WTC11 (cell line): ENCODE data around the gene RYR2. TPM values are rescaled to one million over a fixed set of nuclear protein-coding genes. Genes with fewer than 3 reads are reported as not detected.

Experiments used
- ATAC-seq: fragments of 200-7000 bp; cut with Tn5 transposase; 2 replicates; pipeline ENCODE4 v1.10.0; 2021; ENCODE audit warnings: mild to moderate bottlenecking, moderate library complexity
- CTCF ChIA-PET: fragments of 300-600 bp; sonication (Branson Sonifier 250); formaldehyde crosslinking; loops from one replicate; lab custom pipeline; 2021; ENCODE audit warnings: antibody characterized with exemption; lab: Charles Lee
- POLR2A ChIA-PET: fragments of 350-600 bp; sonication (Branson Sonifier 250); formaldehyde crosslinking; loops from one replicate; lab custom pipeline; 2021; ENCODE audit warnings: antibody characterized with exemption; lab: Charles Lee
- DNase-seq: peaks from one replicate; pipeline ENCODE4 v3.0.0; 2021; ENCODE audit warnings: low spot score
- H3K27ac Mint-ChIP-seq: 2 replicates; pipeline ENCODE4 v1.8.0; 2021; ENCODE audit warnings: mixed read lengths
- H3K27me3 Mint-ChIP-seq: 2 replicates; pipeline ENCODE4 v1.8.0; 2021; ENCODE audit warnings: low read depth, mild to moderate bottlenecking, moderate library complexity, mixed read lengths
- H3K36me3 Mint-ChIP-seq: 2 replicates; pipeline ENCODE4 v1.8.0; 2021; ENCODE audit warnings: mixed read lengths
- H3K4me1 Mint-ChIP-seq: 2 replicates; pipeline ENCODE4 v1.8.0; 2022; ENCODE audit warnings: mixed read lengths
- H3K4me3 Mint-ChIP-seq: 2 replicates; pipeline ENCODE4 v1.8.0; 2021; ENCODE audit warnings: mild to moderate bottlenecking, moderate library complexity, mixed read lengths
- H3K9me3 Mint-ChIP-seq: 2 replicates; pipeline ENCODE4 v1.8.0; 2021; ENCODE audit warnings: mixed read lengths
- CREB1 ChIP-seq: sonication (generic); formaldehyde crosslinking; IDR thresholded peaks from 2 replicates; pipeline ENCODE4 v1.8.0; 2023; ENCODE audit warnings: mild to moderate bottlenecking, missing genetic modification reagents
- CREM ChIP-seq: sonication (generic); formaldehyde crosslinking; IDR thresholded peaks from 2 replicates; pipeline ENCODE4 v1.8.1; 2022; ENCODE audit warnings: mild to moderate bottlenecking, missing genetic modification reagents, moderate library complexity
- FOXJ3 ChIP-seq: sonication (generic); formaldehyde crosslinking; IDR thresholded peaks from 2 replicates; pipeline ENCODE4 v1.9.0; 2021; ENCODE audit warnings: missing genetic modification reagents, mild to moderate bottlenecking, borderline replicate concordance
- FOXK1 ChIP-seq: sonication (generic); formaldehyde crosslinking; IDR thresholded peaks from 2 replicates; pipeline ENCODE4 v1.8.0; 2022; ENCODE audit warnings: mild to moderate bottlenecking, moderate library complexity, missing genetic modification reagents
- GABPB1 ChIP-seq: sonication (generic); formaldehyde crosslinking; IDR thresholded peaks from 2 replicates; pipeline ENCODE4 v1.8.1; 2023; ENCODE audit warnings: mild to moderate bottlenecking, missing genetic modification reagents
- GRHL2 ChIP-seq: fragments of 250-450 bp; sonication (Bioruptor Pico); IDR thresholded peaks from 2 replicates; pipeline ENCODE4 v1.8.0; 2022; ENCODE audit warnings: mild to moderate bottlenecking, moderate library complexity; ENCODE audit not compliant: insufficient replicate concordance, severe bottlenecking
- JAZF1 ChIP-seq: fragments of 250-450 bp; sonication (Bioruptor Pico); IDR thresholded peaks from 2 replicates; pipeline ENCODE4 v1.9.0; 2021; ENCODE audit warnings: moderate library complexity, mild to moderate bottlenecking, inconsistent platforms
- MXD4 ChIP-seq: fragments of 250-450 bp; sonication (Bioruptor Pico); IDR thresholded peaks from 2 replicates; pipeline ENCODE4 v1.8.0; 2021; ENCODE audit warnings: mild to moderate bottlenecking, moderate library complexity, borderline replicate concordance
- NFATC4 ChIP-seq: fragments of 250-450 bp; sonication (Bioruptor Pico); IDR thresholded peaks from 2 replicates; pipeline ENCODE4 v1.9.0; 2021; ENCODE audit warnings: mild to moderate bottlenecking
- NR2C2 ChIP-seq: sonication (generic); formaldehyde crosslinking; IDR thresholded peaks from 2 replicates; pipeline ENCODE4 v1.8.0; 2022; ENCODE audit warnings: mild to moderate bottlenecking, missing genetic modification reagents
- OVOL2 ChIP-seq: fragments of 250-450 bp; sonication (Bioruptor Pico); IDR thresholded peaks from 2 replicates; pipeline ENCODE4 v1.9.0; 2021; ENCODE audit warnings: mild to moderate bottlenecking, borderline replicate concordance
- TEAD1 ChIP-seq: sonication (generic); formaldehyde crosslinking; IDR thresholded peaks from 2 replicates; pipeline ENCODE4 v1.8.0; 2022; ENCODE audit warnings: mild to moderate bottlenecking, missing genetic modification reagents
- ZNF138 ChIP-seq: sonication (generic); formaldehyde crosslinking; conservative IDR thresholded peaks from 2 replicates; pipeline ENCODE4 v1.8.1; 2022; ENCODE audit warnings: mild to moderate bottlenecking, moderate library complexity, missing genetic modification reagents
- ZNF219 ChIP-seq: sonication (generic); formaldehyde crosslinking; IDR thresholded peaks from 2 replicates; pipeline ENCODE4 v1.8.0; 2023; ENCODE audit warnings: missing genetic modification reagents, mild to moderate bottlenecking, borderline replicate concordance
- ZNF232 ChIP-seq: sonication (generic); formaldehyde crosslinking; IDR thresholded peaks from 2 replicates; pipeline ENCODE4 v1.8.0; 2022; ENCODE audit warnings: mild to moderate bottlenecking, missing genetic modification reagents
- ZNF263 ChIP-seq: sonication (generic); formaldehyde crosslinking; IDR thresholded peaks from 2 replicates; pipeline ENCODE4 v1.8.1; 2022; ENCODE audit warnings: low read depth, mild to moderate bottlenecking, moderate library complexity, missing genetic modification reagents
- ZNF423 ChIP-seq: fragments of 250-450 bp; sonication (Bioruptor Pico); IDR thresholded peaks from 2 replicates; pipeline ENCODE4 v2.1.2; 2022; ENCODE audit warnings: mild to moderate bottlenecking, moderate library complexity
- total RNA-seq: library from RNA; stranded (reverse); gene quantifications from 3 replicates; pipeline ENCODE4 v1.2.3, GENCODE V29; 2021
- TF ChIP-seq, protein P1 (sequence below): fragments of 200-600 bp; IDR thresholded peaks from 2 replicates; pipeline ENCODE4 v1.8.0; 2022; ENCODE audit warnings: antibody characterized with exemption
- TF ChIP-seq, protein P2 (sequence below): sonication (generic); formaldehyde crosslinking; conservative IDR thresholded peaks from 2 replicates; pipeline ENCODE4 v1.8.1; 2022; ENCODE audit warnings: mild to moderate bottlenecking, missing genetic modification reagents
- TF ChIP-seq, protein P3 (sequence below): sonication (generic); formaldehyde crosslinking; IDR thresholded peaks from 2 replicates; pipeline ENCODE4 v1.8.1; 2022; ENCODE audit warnings: low read depth, mild to moderate bottlenecking, moderate library complexity, missing genetic modification reagents, borderline replicate concordance
- TF ChIP-seq, protein P4 (sequence below): sonication (generic); formaldehyde crosslinking; IDR thresholded peaks from 2 replicates; pipeline ENCODE4 v1.8.0; 2023; ENCODE audit warnings: missing genetic modification reagents, mild to moderate bottlenecking, borderline replicate concordance
- TF ChIP-seq, protein P5 (sequence below): fragments of 250-450 bp; sonication (Bioruptor Pico); IDR thresholded peaks from 2 replicates; pipeline ENCODE4 v1.8.0; 2021; ENCODE audit warnings: mild to moderate bottlenecking
- TF ChIP-seq, protein P6 (sequence below): sonication (generic); formaldehyde crosslinking; IDR thresholded peaks from 2 replicates; pipeline ENCODE4 v1.8.1; 2023; ENCODE audit warnings: mild to moderate bottlenecking, moderate library complexity, missing genetic modification reagents

RYR2 gene
- total RNA-seq, 1 experiment from 2014 or later, result 7.9 TPM

DNA sequence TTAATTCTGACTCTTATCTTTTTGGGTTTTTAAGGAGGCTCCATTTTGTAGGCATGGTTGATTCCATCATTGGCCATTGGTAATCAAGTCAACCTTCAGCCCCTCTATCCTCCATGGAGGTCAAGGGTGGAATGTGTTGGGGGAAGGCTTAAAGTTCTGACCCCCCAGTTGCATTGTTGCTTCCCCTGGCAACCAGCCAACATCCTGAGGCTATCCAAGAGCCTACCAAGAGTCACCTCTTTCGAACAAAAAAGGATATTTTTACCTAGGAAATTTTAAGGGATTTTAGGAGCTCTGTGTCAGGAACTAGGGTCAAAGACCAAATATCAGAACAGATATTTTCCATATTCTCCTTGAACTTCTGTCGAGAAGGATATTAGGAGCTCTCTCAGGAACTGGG is 251.8 kb downstream of the RYR2 start (continued):
- TF ChIP-seq, protein P1, sequence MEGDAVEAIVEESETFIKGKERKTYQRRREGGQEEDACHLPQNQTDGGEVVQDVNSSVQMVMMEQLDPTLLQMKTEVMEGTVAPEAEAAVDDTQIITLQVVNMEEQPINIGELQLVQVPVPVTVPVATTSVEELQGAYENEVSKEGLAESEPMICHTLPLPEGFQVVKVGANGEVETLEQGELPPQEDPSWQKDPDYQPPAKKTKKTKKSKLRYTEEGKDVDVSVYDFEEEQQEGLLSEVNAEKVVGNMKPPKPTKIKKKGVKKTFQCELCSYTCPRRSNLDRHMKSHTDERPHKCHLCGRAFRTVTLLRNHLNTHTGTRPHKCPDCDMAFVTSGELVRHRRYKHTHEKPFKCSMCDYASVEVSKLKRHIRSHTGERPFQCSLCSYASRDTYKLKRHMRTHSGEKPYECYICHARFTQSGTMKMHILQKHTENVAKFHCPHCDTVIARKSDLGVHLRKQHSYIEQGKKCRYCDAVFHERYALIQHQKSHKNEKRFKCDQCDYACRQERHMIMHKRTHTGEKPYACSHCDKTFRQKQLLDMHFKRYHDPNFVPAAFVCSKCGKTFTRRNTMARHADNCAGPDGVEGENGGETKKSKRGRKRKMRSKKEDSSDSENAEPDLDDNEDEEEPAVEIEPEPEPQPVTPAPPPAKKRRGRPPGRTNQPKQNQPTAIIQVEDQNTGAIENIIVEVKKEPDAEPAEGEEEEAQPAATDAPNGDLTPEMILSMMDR, result no peak
- TF ChIP-seq ZNF263 (CRISPR knock-in tag) (no peak), GABPB1 (CRISPR knock-in tag) (no peak), ZNF219 (CRISPR knock-in tag) (no peak), MXD4 (CRISPR knock-in tag) (no peak), ZNF138 (no peak), FOXK1 (CRISPR knock-in tag) (no peak), FOXJ3 (CRISPR knock-in tag) (no peak)
- TF ChIP-seq, protein P2, sequence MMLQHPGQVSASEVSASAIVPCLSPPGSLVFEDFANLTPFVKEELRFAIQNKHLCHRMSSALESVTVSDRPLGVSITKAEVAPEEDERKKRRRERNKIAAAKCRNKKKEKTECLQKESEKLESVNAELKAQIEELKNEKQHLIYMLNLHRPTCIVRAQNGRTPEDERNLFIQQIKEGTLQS (CRISPR knock-in tag), result no peak

DNA sequence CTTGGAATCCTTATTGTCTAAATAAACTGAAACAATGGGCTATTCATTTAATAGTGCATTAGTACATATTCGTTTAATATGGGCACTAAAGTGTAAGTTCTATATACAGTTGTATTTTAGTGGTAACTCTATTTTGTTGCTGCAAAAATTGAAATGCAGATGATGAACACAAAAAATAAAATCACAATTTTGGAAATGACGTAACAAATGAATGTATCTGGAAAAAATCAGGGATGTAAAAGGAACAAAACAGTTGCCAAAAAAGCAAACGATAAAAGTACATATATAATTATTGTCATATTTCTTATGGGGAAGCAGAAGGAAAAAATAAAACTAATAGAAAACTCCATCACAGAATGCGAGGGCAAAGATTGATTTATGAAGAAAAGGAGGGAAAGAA is 254.9 kb downstream of the RYR2 start:
- ChIA-PET CTCF (no interaction called here), POLR2A (no interaction called here)
- Mint-ChIP-seq H3K4me1 (peaks cover 8% of the 10 kb centered on the region; the same call in 1 of the 2 replicates), H3K27me3 (no peaks in the 10 kb centered on the region), H3K36me3 (no peaks in the 10 kb centered on the region), H3K4me3 (no peak overlapping the region), H3K9me3 (no peaks in the 10 kb centered on the region), H3K27ac (no peak overlapping the region)
- DNase-seq (no peak), ATAC-seq (no peak)
- TF ChIP-seq NR2C2 (CRISPR knock-in tag) (no peak), TEAD1 (no peak), JAZF1 (CRISPR knock-in tag) (no peak), CREB1 (CRISPR knock-in tag) (no peak), CREM (no peak), GRHL2 (CRISPR knock-in tag) (no peak), ZNF423 (CRISPR knock-in tag) (no peak), NFATC4 (CRISPR knock-in tag) (no peak), FOXK1 (CRISPR knock-in tag) (no peak), OVOL2 (CRISPR knock-in tag) (no peak), ZNF232 (no peak)
- TF ChIP-seq, protein P3, sequence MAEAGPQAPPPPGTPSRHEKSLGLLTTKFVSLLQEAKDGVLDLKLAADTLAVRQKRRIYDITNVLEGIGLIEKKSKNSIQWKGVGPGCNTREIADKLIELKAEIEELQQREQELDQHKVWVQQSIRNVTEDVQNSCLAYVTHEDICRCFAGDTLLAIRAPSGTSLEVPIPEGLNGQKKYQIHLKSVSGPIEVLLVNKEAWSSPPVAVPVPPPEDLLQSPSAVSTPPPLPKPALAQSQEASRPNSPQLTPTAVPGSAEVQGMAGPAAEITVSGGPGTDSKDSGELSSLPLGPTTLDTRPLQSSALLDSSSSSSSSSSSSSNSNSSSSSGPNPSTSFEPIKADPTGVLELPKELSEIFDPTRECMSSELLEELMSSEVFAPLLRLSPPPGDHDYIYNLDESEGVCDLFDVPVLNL, result no peak
- TF ChIP-seq, protein P2 (CRISPR knock-in tag), result no peak
- TF ChIP-seq, protein P4, sequence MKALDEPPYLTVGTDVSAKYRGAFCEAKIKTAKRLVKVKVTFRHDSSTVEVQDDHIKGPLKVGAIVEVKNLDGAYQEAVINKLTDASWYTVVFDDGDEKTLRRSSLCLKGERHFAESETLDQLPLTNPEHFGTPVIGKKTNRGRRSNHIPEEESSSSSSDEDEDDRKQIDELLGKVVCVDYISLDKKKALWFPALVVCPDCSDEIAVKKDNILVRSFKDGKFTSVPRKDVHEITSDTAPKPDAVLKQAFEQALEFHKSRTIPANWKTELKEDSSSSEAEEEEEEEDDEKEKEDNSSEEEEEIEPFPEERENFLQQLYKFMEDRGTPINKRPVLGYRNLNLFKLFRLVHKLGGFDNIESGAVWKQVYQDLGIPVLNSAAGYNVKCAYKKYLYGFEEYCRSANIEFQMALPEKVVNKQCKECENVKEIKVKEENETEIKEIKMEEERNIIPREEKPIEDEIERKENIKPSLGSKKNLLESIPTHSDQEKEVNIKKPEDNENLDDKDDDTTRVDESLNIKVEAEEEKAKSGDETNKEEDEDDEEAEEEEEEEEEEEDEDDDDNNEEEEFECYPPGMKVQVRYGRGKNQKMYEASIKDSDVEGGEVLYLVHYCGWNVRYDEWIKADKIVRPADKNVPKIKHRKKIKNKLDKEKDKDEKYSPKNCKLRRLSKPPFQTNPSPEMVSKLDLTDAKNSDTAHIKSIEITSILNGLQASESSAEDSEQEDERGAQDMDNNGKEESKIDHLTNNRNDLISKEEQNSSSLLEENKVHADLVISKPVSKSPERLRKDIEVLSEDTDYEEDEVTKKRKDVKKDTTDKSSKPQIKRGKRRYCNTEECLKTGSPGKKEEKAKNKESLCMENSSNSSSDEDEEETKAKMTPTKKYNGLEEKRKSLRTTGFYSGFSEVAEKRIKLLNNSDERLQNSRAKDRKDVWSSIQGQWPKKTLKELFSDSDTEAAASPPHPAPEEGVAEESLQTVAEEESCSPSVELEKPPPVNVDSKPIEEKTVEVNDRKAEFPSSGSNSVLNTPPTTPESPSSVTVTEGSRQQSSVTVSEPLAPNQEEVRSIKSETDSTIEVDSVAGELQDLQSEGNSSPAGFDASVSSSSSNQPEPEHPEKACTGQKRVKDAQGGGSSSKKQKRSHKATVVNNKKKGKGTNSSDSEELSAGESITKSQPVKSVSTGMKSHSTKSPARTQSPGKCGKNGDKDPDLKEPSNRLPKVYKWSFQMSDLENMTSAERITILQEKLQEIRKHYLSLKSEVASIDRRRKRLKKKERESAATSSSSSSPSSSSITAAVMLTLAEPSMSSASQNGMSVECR (CRISPR knock-in tag), result no peak
- TF ChIP-seq, protein P5, sequence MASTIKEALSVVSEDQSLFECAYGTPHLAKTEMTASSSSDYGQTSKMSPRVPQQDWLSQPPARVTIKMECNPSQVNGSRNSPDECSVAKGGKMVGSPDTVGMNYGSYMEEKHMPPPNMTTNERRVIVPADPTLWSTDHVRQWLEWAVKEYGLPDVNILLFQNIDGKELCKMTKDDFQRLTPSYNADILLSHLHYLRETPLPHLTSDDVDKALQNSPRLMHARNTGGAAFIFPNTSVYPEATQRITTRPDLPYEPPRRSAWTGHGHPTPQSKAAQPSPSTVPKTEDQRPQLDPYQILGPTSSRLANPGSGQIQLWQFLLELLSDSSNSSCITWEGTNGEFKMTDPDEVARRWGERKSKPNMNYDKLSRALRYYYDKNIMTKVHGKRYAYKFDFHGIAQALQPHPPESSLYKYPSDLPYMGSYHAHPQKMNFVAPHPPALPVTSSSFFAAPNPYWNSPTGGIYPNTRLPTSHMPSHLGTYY, result no peak
- TF ChIP-seq, protein P6, sequence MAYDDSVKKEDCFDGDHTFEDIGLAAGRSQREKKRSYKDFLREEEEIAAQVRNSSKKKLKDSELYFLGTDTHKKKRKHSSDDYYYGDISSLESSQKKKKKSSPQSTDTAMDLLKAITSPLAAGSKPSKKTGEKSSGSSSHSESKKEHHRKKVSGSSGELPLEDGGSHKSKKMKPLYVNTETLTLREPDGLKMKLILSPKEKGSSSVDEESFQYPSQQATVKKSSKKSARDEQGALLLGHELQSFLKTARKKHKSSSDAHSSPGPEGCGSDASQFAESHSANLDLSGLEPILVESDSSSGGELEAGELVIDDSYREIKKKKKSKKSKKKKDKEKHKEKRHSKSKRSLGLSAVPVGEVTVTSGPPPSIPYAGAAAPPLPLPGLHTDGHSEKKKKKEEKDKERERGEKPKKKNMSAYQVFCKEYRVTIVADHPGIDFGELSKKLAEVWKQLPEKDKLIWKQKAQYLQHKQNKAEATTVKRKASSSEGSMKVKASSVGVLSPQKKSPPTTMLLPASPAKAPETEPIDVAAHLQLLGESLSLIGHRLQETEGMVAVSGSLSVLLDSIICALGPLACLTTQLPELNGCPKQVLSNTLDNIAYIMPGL (CRISPR knock-in tag), result no peak
